GM18505 (cell line): Measurements from ENCODE around the gene CLDN14.

ENCODE experiments used
- ATAC-seq: cut with Tn5 transposase; IDR thresholded peaks from one replicate; pipeline ENCODE4 v1.9.1; 2021; ENCODE audit not compliant: unreplicated experiment
- POLR2A ChIP-seq: IDR thresholded peaks from 4 replicates; pipeline ENCODE4 v1.6.1; 2011; ENCODE audit warnings: borderline replicate concordance; ENCODE audit not compliant: insufficient read depth, insufficient read length; ENCODE audit errors: extremely low read depth

The CLDN14 gene

GRCh38 chr21:36509973-36510664 is 30.2 kb upstream of the CLDN14 start:
- TF ChIP-seq POLR2A = no peak
- no peak for ATAC-seq

GRCh38 chr21:36508948-36509347 is 29.0 kb upstream of the CLDN14 start:
- no peak for ATAC-seq
- no peak for TF ChIP-seq POLR2A

GRCh38 chr21:36507397-36508018 is 27.6 kb upstream of the CLDN14 start:
- TF ChIP-seq POLR2A = no peak
- no peak for ATAC-seq

DNA sequence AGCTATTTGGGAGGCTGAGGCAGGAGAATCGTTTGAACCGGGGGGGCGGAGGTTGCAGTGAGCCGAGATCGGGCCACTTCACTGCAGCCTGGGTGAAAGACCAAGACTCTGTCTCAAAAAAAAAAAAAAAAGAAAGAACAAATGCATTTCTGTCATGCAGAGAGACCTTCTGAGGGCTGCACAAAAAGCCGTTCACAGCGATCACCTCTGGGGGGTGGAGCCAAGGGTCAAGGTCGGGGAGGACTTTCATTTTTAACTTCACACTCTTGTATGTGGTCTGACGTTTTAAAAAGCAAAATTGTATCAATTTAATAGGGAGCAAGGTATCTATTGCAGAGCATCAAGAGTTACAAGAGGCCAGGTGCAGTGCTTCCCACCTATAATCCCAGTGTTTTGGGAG is 26.6 kb upstream of the CLDN14 start:
- ATAC-seq = no peak
- TF ChIP-seq POLR2A = no peak

- no peak for ATAC-seq
- no peak for TF ChIP-seq POLR2A
Measured at GRCh38 chr21:36504067-36505058, 24.4 kb upstream of the CLDN14 start.

GRCh38 chr21:36502365-36502764 is 22.4 kb upstream of the CLDN14 start:
- TF ChIP-seq POLR2A = no peak
- no peak for ATAC-seq

GRCh38 chr21:36501589-36501892 is 21.6 kb upstream of the CLDN14 start:
- TF ChIP-seq POLR2A = no peak
- no peak for ATAC-seq

DNA sequence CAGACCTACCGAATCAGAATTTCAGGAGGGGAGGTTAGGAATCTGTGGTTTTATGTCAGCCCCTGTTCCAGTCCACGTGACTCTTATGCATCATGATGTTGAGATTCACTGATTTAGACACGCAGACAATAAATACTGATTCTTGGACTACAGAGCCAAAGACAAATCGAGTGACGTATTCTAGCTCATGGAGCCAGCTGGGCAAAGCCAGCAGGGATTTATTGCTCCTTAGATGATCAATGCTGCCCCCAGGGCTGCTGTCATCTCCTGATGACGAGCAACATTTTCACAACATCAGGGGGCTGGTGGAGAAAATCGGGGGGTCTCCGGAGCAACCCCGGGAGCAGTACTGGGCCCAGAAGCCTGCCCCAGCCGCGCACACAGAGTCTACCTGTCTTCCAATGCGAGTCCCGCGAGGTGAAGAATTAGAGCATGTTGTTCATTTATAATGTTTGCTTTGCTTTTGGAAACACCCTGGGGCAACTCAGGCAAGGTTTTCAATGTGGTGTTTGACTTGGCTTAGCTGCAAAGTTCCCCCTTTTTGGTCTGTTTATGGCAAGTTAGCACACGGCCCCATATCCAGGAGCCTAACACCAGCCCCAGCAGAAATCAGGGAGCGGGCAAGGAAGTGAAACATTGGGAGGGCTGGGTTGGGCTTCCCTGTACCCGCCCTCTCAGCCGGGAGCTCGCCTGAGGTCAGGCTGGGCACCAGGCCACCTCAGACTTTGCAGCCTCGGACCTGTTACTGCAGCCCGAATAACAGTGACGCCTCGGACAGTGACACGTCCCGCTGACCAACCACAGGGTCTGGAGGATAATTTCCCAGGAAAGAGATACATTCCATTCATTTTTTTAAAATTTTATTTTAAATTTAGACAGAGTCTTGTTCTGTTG is 19.9 kb upstream of the CLDN14 start:
- no peak for TF ChIP-seq POLR2A
- ATAC-seq = no peak

DNA sequence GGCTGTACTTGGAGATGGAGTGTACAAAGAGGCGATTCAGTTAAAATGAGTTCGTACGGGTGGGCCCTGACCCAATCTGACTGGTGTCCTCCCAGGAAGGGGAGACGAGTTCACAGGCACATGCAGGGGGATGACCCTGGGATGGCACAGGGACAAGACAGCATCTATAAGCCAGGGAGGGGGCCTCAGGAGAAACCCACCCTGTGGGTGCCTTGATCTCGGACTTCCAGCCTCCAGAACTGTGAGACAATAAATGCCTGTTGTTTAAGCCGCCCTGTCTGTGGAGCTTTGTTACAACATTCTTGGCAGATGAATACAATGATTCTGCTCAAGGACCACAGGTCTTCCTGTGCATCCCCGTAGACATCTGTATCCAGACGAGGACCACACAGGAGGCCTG is 14.6 kb upstream of the CLDN14 start:
- no peak for ATAC-seq
- no peak for TF ChIP-seq POLR2A

DNA sequence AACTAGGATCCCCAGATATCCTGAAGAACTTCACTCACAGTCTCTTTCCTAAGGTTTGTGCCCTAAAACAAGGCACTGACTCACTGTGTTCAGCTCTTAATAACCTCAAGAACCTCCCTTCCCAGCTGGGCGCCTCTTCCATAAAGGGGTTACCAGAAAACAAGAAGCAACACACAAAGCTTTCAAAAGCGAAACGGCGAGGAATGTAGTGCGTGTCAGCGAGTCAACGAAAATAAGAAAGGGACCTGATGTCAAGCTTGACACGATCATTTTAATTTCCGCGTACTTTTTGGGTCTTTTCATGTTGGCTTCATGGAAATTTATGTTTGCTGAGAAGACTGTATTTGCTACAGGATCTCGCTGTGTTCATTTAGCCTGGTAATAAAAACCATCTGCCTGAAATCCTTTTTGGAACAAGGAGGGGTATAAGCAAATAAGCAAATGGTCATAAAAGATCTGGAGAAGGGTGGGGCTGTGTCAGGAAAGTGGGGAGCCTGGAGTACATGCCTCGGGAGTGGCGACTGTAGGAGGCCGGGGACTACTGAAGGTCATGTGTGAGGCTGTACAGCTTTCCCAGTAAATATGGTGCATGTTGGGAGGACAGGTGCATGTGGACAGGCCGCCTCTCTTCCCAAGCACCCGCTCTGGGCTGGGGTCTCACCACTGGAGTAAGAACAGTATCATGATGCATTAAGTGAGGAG is 11.4 kb upstream of the CLDN14 start:
- TF ChIP-seq POLR2A = no peak
- no peak for ATAC-seq

DNA sequence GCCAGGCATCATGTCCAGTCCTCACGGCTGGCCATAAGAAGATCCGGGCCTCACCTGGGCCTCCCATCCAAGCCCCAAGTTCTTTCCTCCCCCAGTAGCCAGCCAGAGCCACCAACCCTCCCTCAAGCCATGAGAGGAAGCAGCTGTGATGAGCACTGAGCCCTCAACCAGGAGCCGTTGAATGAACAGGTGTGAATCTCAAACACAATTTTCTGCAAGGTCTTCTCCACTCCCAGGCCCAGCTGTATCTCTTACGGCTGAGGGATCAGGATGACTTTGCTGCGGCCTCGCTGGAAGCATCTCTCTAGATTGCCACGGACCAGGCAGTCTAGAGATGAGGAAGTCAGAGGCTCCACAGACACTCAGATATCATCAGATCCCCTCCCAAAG is 9.8 kb upstream of the CLDN14 start:
- ATAC-seq = no peak
- TF ChIP-seq POLR2A = no peak

DNA sequence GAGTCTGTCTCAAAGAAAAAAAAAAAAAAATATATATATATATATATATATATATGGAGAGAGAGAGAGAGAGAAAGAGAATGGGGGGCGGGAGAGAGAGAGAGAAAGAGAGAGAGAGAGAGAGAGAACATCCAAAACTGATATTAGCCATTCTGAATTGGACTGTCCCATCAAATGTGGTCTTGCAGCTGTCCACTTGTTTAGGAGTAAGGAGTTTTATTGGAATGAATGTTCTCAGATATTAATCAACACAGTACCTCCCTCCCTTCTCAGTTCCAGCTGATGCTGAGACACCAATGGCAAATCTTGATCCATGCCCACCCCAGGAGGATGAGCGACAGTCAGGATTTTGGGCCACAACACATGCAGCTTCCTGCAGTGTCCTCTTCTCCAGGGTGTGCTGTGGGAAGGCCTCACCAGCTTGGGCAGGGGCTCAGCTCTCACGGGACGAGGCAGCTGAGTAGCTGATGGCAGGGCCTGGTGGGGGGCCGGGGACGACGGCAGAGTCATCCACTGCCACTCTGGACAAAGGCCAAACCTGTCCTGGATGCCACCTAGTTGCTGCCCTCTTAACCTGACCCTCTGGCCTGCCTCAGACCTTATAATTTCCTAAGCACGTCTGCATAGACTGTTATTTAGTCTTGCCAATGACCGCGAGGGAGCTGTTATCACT is 9.3 kb upstream of the CLDN14 start:
- TF ChIP-seq POLR2A = no peak
- no peak for ATAC-seq

- ATAC-seq = no peak
- no peak for TF ChIP-seq POLR2A
Measured at GRCh38 chr21:36487641-36488307, 7.9 kb upstream of the CLDN14 start.
